GM06990 (cell line): ENCODE results near the gene FRMD4A.
A peak's percentile ranks its signal among the peaks of the same experiment; 100 is the strongest.

Experiments
- DNase-seq: peaks from one replicate; pipeline ENCODE4 v3.0.0-alpha.2; 2011; ENCODE audit not compliant: insufficient read length; ENCODE audit errors: extremely low read depth
- H3K27me3 ChIP-seq: replicated peaks from 2 replicates; pipeline ENCODE4 v1.6.0; 2011; ENCODE audit warnings: low read length; ENCODE audit not compliant: control insufficient read depth, insufficient read depth
- H3K36me3 ChIP-seq: 2 replicates; pipeline ENCODE4 v1.5.1; 2011; ENCODE audit warnings: low read length; ENCODE audit not compliant: control insufficient read depth, insufficient read depth
- H3K4me3 ChIP-seq: replicated peaks from 2 replicates; pipeline ENCODE4 v1.5.1; 2011; ENCODE audit warnings: low read depth, mild to moderate bottlenecking, control low read depth, low read length
- CTCF ChIP-seq: IDR thresholded peaks from 2 replicates; pipeline ENCODE4 v1.5.1; 2011; ENCODE audit warnings: low read length, control low read depth, mild to moderate bottlenecking, inconsistent platforms; ENCODE audit not compliant: insufficient read depth, poor library complexity, severe bottlenecking

Gene FRMD4A

GRCh38 chr10:13621931-13622330 is 708.8 kb downstream of the FRMD4A start:
- DNase-seq: no peak
- H3K36me3 ChIP-seq: peaks cover 2% of the 10 kb centered on the region
- H3K27me3 ChIP-seq: no peaks in the 10 kb centered on the region
- no peak for TF ChIP-seq CTCF
- H3K4me3 ChIP-seq: no peak overlapping the region

- no peaks in the 10 kb centered on the region for H3K27me3 ChIP-seq
- TF ChIP-seq CTCF: no peak
- H3K36me3 ChIP-seq: peaks cover 6% of the 10 kb centered on the region
- no peak for DNase-seq
- H3K4me3 ChIP-seq: no peak overlapping the region
Observed at GRCh38 chr10:13617116-13617515, 713.6 kb downstream of the FRMD4A start.

- H3K4me3 ChIP-seq: no peak overlapping the region
- no peak for DNase-seq
- peaks cover 9% of the 10 kb centered on the region for H3K36me3 ChIP-seq
- no peaks in the 10 kb centered on the region for H3K27me3 ChIP-seq
- no peak for TF ChIP-seq CTCF
Observed at GRCh38 chr10:13615650-13616300, 714.9 kb downstream of the FRMD4A start.

GRCh38 chr10:13614530-13615332 is 716.0 kb downstream of the FRMD4A start:
- Histone ChIP-seq H3K4me3 (no peak overlapping the region), H3K27me3 (no peaks in the 10 kb centered on the region), H3K36me3 (peaks cover 9% of the 10 kb centered on the region)
- TF ChIP-seq CTCF: no peak
- DNase-seq: no peak

GRCh38 chr10:13613519-13613918 is 717.2 kb downstream of the FRMD4A start:
- Histone ChIP-seq H3K27me3 (no peaks in the 10 kb centered on the region), H3K36me3 (peaks cover 7% of the 10 kb centered on the region), H3K4me3 (no peak overlapping the region)
- TF ChIP-seq CTCF: peak; percentile 40
- DNase-seq: no peak
